ENCODE results near the gene TMEM240. TPM values are rescaled to one million over a fixed set of nuclear protein-coding genes. Genes with fewer than 3 reads are reported as not detected.
A peak's percentile ranks its signal among the peaks of the same experiment; 100 is the strongest.

Gene TMEM240
- total and polyA plus RNA-seq, 2 donors (not counting 1 experiment from before 2014, with no cell fraction given), result 0.28 to 1.8 TPM

- H3K36me3 ChIP-seq (replicated peaks in 1 of 2; ENCODE audit: control extremely low read depth in 1 of 2, control insufficient read depth in 1 of 2, extremely low read depth in 1 of 2, insufficient read depth in 2 of 2, low read length in 1 of 2), result peaks cover 0 to 8% of the 10 kb centered on the region in 2 experiments
- peak overlapping the region; percentile 100 for H3K9ac ChIP-seq (ENCODE audit: low read length)
- peak overlapping the region; percentile 96 for H3K27ac Mint-ChIP-seq
- DNase-seq (no peak), ATAC-seq (ENCODE audit: low read depth) (peak; percentile 75)
- H3K9me3 Mint-ChIP-seq (ENCODE audit: insufficient read depth), result no peaks in the 10 kb centered on the region
- intact Hi-C loops (cut with micrococcal nuclease), result loop anchor here (1.0 to 10.0 kb wide), 5 partner anchors 41 to 103 kb away; partner anchors contain the start of genes ATAD3A, ATAD3B, CDK11B and MIB2
- WGBS (ENCODE audit: insufficient coverage), result under 1% methylated on average over 89 of the region's 96 CpGs
- ChIA-PET POLR2A (no interaction called here), CTCF (interaction anchor here (0.7 kb wide), 1 partner anchor 271 kb away, joined by 4 read pairs; no protein-coding TSS in a partner anchor)
- H3K4me1 ChIP-seq (ENCODE audit: control insufficient read depth in 2 of 2, insufficient read depth in 2 of 2, low read length in 2 of 2), result peaks cover 11 to 32% of the 10 kb centered on the region in 2 donors
- no peaks in the 10 kb centered on the region for H3K27me3 Mint-ChIP-seq
- peak overlapping the region; percentile 95 for H3K4me3 Mint-ChIP-seq
- peaks cover 70% of the 10 kb centered on the region for H3K79me2 ChIP-seq (ENCODE audit: control insufficient read depth, insufficient read depth, low read length)
- peak overlapping the region; percentile 99 for H3K27ac ChIP-seq (ENCODE audit: low read length in 2 of 2)
- H3K4me1 Mint-ChIP-seq, result peaks cover 37% of the 10 kb centered on the region
- peak overlapping the region; percentile 90 for H2AFZ ChIP-seq (ENCODE audit: insufficient read depth, low read depth, low read length, poor library complexity, severe bottlenecking)
- peak overlapping the region; percentile 83 to 97 (median 88) for H3K4me3 ChIP-seq (ENCODE audit: control extremely low read depth in 1 of 5, extremely low read depth in 1 of 5, insufficient read depth in 1 of 5, low read depth in 2 of 5, low read length in 4 of 5)
- no peaks in the 10 kb centered on the region for H3K9me3 ChIP-seq (ENCODE audit: control extremely low read depth in 1 of 3, control insufficient read depth in 2 of 3, insufficient read depth in 1 of 3, low read length in 2 of 3)
- peaks cover 0 to 4% (median 1%) of the 10 kb centered on the region in 4 experiments for H3K27me3 ChIP-seq (replicated peaks in 1 of 4; ENCODE audit: control extremely low read depth in 1 of 4, control insufficient read depth in 3 of 4, insufficient read depth in 4 of 4, low read length in 3 of 4)
- TF ChIP-seq, protein P1, sequence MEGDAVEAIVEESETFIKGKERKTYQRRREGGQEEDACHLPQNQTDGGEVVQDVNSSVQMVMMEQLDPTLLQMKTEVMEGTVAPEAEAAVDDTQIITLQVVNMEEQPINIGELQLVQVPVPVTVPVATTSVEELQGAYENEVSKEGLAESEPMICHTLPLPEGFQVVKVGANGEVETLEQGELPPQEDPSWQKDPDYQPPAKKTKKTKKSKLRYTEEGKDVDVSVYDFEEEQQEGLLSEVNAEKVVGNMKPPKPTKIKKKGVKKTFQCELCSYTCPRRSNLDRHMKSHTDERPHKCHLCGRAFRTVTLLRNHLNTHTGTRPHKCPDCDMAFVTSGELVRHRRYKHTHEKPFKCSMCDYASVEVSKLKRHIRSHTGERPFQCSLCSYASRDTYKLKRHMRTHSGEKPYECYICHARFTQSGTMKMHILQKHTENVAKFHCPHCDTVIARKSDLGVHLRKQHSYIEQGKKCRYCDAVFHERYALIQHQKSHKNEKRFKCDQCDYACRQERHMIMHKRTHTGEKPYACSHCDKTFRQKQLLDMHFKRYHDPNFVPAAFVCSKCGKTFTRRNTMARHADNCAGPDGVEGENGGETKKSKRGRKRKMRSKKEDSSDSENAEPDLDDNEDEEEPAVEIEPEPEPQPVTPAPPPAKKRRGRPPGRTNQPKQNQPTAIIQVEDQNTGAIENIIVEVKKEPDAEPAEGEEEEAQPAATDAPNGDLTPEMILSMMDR (IDR thresholded peaks at IDR 0.05), result no peak
- H4K20me1 ChIP-seq (ENCODE audit: control insufficient read depth, insufficient read depth, low read length, poor library complexity, severe bottlenecking), result peaks cover 14% of the 10 kb centered on the region
- H3K4me2 ChIP-seq (replicated peaks; ENCODE audit: low read depth, low read length, poor library complexity, severe bottlenecking), result peak overlapping the region; percentile 98
Measured at GRCh38 chr1:1573843-1574720, 33.7 kb upstream of the TMEM240 start.

GRCh38 chr1:1569341-1569740, 28.9 kb upstream of the TMEM240 start:
- ChIA-PET POLR2A (no interaction called here), CTCF (no interaction called here)
- intact Hi-C loops (cut with micrococcal nuclease), result no loop called here
- Histone ChIP-seq H3K9me3 (ENCODE audit: control extremely low read depth in 1 of 3, control insufficient read depth in 2 of 3, insufficient read depth in 1 of 3, low read length in 2 of 3) (no peaks in the 10 kb centered on the region), H3K4me3 (ENCODE audit: control extremely low read depth in 1 of 5, extremely low read depth in 1 of 5, insufficient read depth in 1 of 5, low read depth in 2 of 5, low read length in 4 of 5) (no peak overlapping the region), H3K79me2 (ENCODE audit: control insufficient read depth, insufficient read depth, low read length) (peaks cover 98% of the 10 kb centered on the region), H4K20me1 (ENCODE audit: control insufficient read depth, insufficient read depth, low read length, poor library complexity, severe bottlenecking) (peaks cover 57% of the 10 kb centered on the region), H3K36me3 (replicated peaks in 1 of 2; ENCODE audit: control extremely low read depth in 1 of 2, control insufficient read depth in 1 of 2, extremely low read depth in 1 of 2, insufficient read depth in 2 of 2, low read length in 1 of 2) (peaks cover 0 to 32% of the 10 kb centered on the region in 2 experiments), H2AFZ (ENCODE audit: insufficient read depth, low read depth, low read length, poor library complexity, severe bottlenecking) (no peak overlapping the region), H3K27ac (ENCODE audit: low read length in 2 of 2) (no peak overlapping the region), H3K27me3 (replicated peaks in 1 of 4; ENCODE audit: control extremely low read depth in 1 of 4, control insufficient read depth in 3 of 4, insufficient read depth in 4 of 4, low read length in 3 of 4) (no peaks in the 10 kb centered on the region), H3K4me1 (ENCODE audit: control insufficient read depth in 2 of 2, insufficient read depth in 2 of 2, low read length in 2 of 2) (peaks cover 6 to 31% of the 10 kb centered on the region in 2 donors), H3K9ac (ENCODE audit: low read length) (no peak overlapping the region), H3K4me2 (replicated peaks; ENCODE audit: low read depth, low read length, poor library complexity, severe bottlenecking) (no peak overlapping the region)
- ATAC-seq (ENCODE audit: low read depth), result no peak
- 100% methylated on average over 1 of the region's 7 CpGs for WGBS (ENCODE audit: insufficient coverage)
- TF ChIP-seq, protein P1 (IDR thresholded peaks at IDR 0.05), result no peak
- no peak for TF ChIP-seq EZH2 (IDR thresholded peaks at IDR 0.05; ENCODE audit: borderline replicate concordance, insufficient read depth, low read depth, low read length, poor library complexity, severe bottlenecking)
- H3K9me3 Mint-ChIP-seq (ENCODE audit: insufficient read depth), result no peaks in the 10 kb centered on the region
- no peak for DNase-seq
- H3K4me3 Mint-ChIP-seq, result no peak overlapping the region
- peak overlapping the region; percentile 37 for H3K27ac Mint-ChIP-seq
- H3K27me3 Mint-ChIP-seq, result no peaks in the 10 kb centered on the region
- peaks cover 44% of the 10 kb centered on the region for H3K4me1 Mint-ChIP-seq
